HFFc6 (cell line): Measurements from ENCODE around the gene CFAP251. TPM values are rescaled to one million over a fixed set of nuclear protein-coding genes. Genes with fewer than 3 reads are reported as not detected.
A peak's percentile ranks its signal among the peaks of the same experiment; 100 is the strongest.
"Not testable (repeated sequence)": the region's sequence is repeated elsewhere in the genome, so short reads cannot be mapped to it uniquely, and the experiment has no call there.

ENCODE experiments used
- DNase-seq: peaks from one replicate; pipeline ENCODE4 v3.0.0-alpha.2; 2018
- H3K27ac Mint-ChIP-seq: 2 replicates; pipeline ENCODE4 v1.8.0; 2020; ENCODE audit warnings: mild to moderate bottlenecking, mixed read lengths
- H3K27me3 Mint-ChIP-seq: 2 replicates; pipeline ENCODE4 v1.8.0; 2021; ENCODE audit warnings: mild to moderate bottlenecking, moderate library complexity, mixed read lengths; ENCODE audit not compliant: insufficient read depth
- H3K36me3 Mint-ChIP-seq: 2 replicates; pipeline ENCODE4 v1.8.0; 2021; ENCODE audit warnings: low read depth, mixed read lengths
- H3K4me1 Mint-ChIP-seq: 2 replicates; pipeline ENCODE4 v1.8.0; 2020; ENCODE audit warnings: low read depth, mixed read lengths
- H3K4me3 Mint-ChIP-seq: 2 replicates; pipeline ENCODE4 v1.8.0; 2020; ENCODE audit warnings: mild to moderate bottlenecking, moderate library complexity, mixed read lengths
- H3K9me3 Mint-ChIP-seq: 2 replicates; pipeline ENCODE4 v1.8.0; 2020; ENCODE audit warnings: mild to moderate bottlenecking, mixed read lengths
- CTCF ChIP-seq: fragments of 200-600 bp; sonication (generic); IDR thresholded peaks from 2 replicates; pipeline ENCODE4 v1.5.0; 2021; ENCODE audit warnings: antibody characterized with exemption, mild to moderate bottlenecking
- total RNA-seq, 6 experiments: library from RNA; stranded (reverse); fragmentation: NEBNext Ultra II Directional; extraction: Animal tissue kit (Norgen Biotek cat#: 25700); gene quantifications; 2 replicates in 1 of 6; 3 replicates in 5 of 6; pipeline ENCODE4 v1.2.3, GENCODE V29; 2021

Gene CFAP251
- total RNA-seq, 6 experiments from 2014 or later: 0.66 to 4.2 (median 3.3) TPM

- peaks cover 4% of the 10 kb centered on the region for H3K27me3 Mint-ChIP-seq
- H3K4me3 Mint-ChIP-seq: peak overlapping the region; percentile 85
- H3K36me3 Mint-ChIP-seq: peaks cover 33% of the 10 kb centered on the region
Observed at GRCh38 chr12:121925358-121925695, 6.9 kb downstream of the CFAP251 start.

GRCh38 chr12:121926874-121927706 is 8.7 kb downstream of the CFAP251 start:
- H3K4me1 Mint-ChIP-seq: peaks cover 42% of the 10 kb centered on the region
- peaks cover 4% of the 10 kb centered on the region for H3K27me3 Mint-ChIP-seq
- peaks cover 30% of the 10 kb centered on the region for H3K36me3 Mint-ChIP-seq
- TF ChIP-seq CTCF: no peak
- peak overlapping the region; percentile 75 for H3K27ac Mint-ChIP-seq
- no peak for DNase-seq
- peaks cover 8% of the 10 kb centered on the region for H3K9me3 Mint-ChIP-seq
- peak overlapping the region; percentile 22 for H3K4me3 Mint-ChIP-seq

More at GRCh38 chr12:121925358-121925695, 6.9 kb downstream of the CFAP251 start:
- H3K4me1 Mint-ChIP-seq: peaks cover 48% of the 10 kb centered on the region
- peaks cover 8% of the 10 kb centered on the region for H3K9me3 Mint-ChIP-seq
- TF ChIP-seq CTCF: no peak
- DNase-seq: peak; percentile 68
- peak overlapping the region; percentile 99 for H3K27ac Mint-ChIP-seq

- peaks cover 8% of the 10 kb centered on the region for H3K9me3 Mint-ChIP-seq
- DNase-seq: no peak
- peak overlapping the region; percentile 75 for H3K27ac Mint-ChIP-seq
- TF ChIP-seq CTCF: no peak
- H3K4me1 Mint-ChIP-seq: peaks cover 43% of the 10 kb centered on the region
- peaks cover 4% of the 10 kb centered on the region for H3K27me3 Mint-ChIP-seq
- peak overlapping the region; percentile 22; the same call in 1 of the 2 replicates for H3K4me3 Mint-ChIP-seq
- peaks cover 33% of the 10 kb centered on the region for H3K36me3 Mint-ChIP-seq
Observed at GRCh38 chr12:121927813-121928212, 9.4 kb downstream of the CFAP251 start.

GRCh38 chr12:121929545-121929944 is 11.2 kb downstream of the CFAP251 start:
- H3K9me3 Mint-ChIP-seq, H3K27ac Mint-ChIP-seq, H3K27me3 Mint-ChIP-seq, H3K4me3 Mint-ChIP-seq, DNase-seq: not testable (repeated sequence)
- H3K4me1 Mint-ChIP-seq: peaks cover 50% of the 10 kb centered on the region
- peaks cover 43% of the 10 kb centered on the region for H3K36me3 Mint-ChIP-seq

GRCh38 chr12:121930862-121931261 is 12.5 kb downstream of the CFAP251 start:
- H3K9me3 Mint-ChIP-seq: no peaks in the 10 kb centered on the region
- no peak for DNase-seq
- H3K27ac Mint-ChIP-seq: no peak overlapping the region
- H3K36me3 Mint-ChIP-seq: peaks cover 47% of the 10 kb centered on the region
- H3K4me1 Mint-ChIP-seq: peaks cover 40% of the 10 kb centered on the region
- H3K4me3 Mint-ChIP-seq: no peak overlapping the region
- no peaks in the 10 kb centered on the region; the same call in 1 of the 2 replicates for H3K27me3 Mint-ChIP-seq
- TF ChIP-seq CTCF: no peak

GRCh38 chr12:121932176-121932536 is 13.8 kb downstream of the CFAP251 start:
- Mint-ChIP-seq H3K9me3 (peaks cover 8% of the 10 kb centered on the region; the same call in 1 of the 2 replicates), H3K4me1 (peaks cover 30% of the 10 kb centered on the region), H3K27me3 (no peaks in the 10 kb centered on the region; the same call in 1 of the 2 replicates), H3K36me3 (peaks cover 55% of the 10 kb centered on the region), H3K27ac (no peak overlapping the region), H3K4me3 (no peak overlapping the region)
- TF ChIP-seq CTCF: no peak
- DNase-seq: no peak
